Measurements from ENCODE around the gene MRNIP.

Gene MRNIP

GRCh38 chr5:179867476-179867875 is 8.9 kb upstream of the MRNIP start:
- TF ChIP-seq, protein P1, sequence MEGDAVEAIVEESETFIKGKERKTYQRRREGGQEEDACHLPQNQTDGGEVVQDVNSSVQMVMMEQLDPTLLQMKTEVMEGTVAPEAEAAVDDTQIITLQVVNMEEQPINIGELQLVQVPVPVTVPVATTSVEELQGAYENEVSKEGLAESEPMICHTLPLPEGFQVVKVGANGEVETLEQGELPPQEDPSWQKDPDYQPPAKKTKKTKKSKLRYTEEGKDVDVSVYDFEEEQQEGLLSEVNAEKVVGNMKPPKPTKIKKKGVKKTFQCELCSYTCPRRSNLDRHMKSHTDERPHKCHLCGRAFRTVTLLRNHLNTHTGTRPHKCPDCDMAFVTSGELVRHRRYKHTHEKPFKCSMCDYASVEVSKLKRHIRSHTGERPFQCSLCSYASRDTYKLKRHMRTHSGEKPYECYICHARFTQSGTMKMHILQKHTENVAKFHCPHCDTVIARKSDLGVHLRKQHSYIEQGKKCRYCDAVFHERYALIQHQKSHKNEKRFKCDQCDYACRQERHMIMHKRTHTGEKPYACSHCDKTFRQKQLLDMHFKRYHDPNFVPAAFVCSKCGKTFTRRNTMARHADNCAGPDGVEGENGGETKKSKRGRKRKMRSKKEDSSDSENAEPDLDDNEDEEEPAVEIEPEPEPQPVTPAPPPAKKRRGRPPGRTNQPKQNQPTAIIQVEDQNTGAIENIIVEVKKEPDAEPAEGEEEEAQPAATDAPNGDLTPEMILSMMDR (IDR thresholded peaks at IDR 0.05): no peak

DNA sequence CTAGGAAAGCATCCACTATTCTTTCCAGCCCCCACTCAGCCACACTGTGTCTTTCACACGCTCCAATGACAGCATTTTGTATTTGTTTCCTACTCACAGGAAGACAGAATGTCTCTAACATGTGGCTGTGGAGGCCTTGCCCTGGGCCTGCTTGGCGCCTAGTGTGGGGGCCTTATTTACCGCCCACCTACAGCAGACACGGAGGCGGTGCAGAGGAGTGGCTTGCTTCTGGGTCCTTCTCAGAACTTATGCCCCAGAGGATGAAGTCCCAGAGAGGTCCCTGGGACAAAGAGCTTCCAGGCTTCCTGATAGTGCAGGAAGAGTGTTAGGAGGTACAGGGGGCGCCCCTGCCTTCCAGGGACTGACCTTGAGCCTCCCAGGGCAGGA is 8.5 kb upstream of the MRNIP start:
- TF ChIP-seq, protein P1 (IDR thresholded peaks at IDR 0.05): no peak

- TF ChIP-seq, protein P1 (IDR thresholded peaks at IDR 0.05): no peak
Observed at GRCh38 chr5:179866241-179867078, 7.8 kb upstream of the MRNIP start.

GRCh38 chr5:179865491-179866240 is 7.0 kb upstream of the MRNIP start:
- TF ChIP-seq, protein P1 (IDR thresholded peaks at IDR 0.05): no peak

DNA sequence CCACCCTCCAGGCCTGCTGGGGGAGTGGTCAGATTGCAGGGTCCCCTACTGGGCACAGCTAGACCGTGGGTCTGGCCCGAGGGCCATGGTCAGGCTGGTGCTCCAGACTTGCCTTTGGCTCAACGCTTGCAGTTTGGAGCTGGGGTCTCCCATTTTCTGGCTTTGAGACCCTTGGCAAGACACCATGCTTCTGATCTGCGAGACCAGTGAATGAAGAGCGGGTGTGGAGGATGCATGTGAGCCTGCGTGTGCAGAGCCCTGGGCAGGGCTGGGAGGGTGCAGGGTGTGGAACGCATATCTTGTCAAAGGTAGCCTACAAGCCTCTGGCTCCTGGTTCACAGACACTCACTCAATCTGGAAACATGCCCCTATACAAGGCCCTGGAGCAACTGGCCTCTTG is 6.1 kb upstream of the MRNIP start:
- TF ChIP-seq, protein P1 (IDR thresholded peaks at IDR 0.05): no peak

DNA sequence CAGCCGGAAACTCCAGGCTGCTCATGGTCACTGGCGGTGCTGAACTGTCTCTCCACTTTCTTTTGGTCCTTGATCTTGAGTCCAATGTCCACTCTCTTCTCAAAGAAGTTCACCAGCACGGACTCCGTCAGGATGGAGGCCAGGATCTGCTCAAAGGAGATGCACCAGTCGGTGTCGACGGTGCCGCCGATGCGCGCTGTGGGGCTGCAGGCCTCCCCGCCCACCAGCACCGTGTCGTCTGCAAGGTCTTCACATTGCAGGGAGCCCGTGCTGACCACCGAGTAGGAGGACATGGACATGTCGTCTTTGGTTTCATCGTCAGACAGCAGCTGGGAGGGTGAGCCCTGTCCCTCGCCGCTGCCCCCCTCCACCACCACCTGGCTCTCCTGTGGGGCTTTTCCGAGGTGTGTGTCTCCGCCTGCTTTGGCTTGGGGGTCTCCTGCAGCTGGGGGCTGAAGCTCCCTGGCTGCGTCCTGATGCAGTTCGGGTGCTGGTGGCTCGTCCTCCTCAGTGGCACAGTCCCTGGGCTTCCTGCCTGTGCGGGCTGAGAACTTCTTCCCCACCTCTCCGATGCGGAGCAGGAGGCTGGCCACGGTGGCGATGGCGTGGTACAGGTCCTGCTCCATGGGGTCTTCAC is 5.0 kb upstream of the MRNIP start:
- TF ChIP-seq, protein P1 (IDR thresholded peaks at IDR 0.05): no peak

- TF ChIP-seq, protein P1 (IDR thresholded peaks at IDR 0.05): no peak
Observed at GRCh38 chr5:179862891-179863290, 4.3 kb upstream of the MRNIP start.
